HepG2 (cell line): ENCODE measurements around the gene TTYH1. TPM values are rescaled to one million over a fixed set of nuclear protein-coding genes. Genes with fewer than 3 reads are reported as not detected.

Source experiments
- FOXK2 ChIP-seq: fragments of 450-650 bp; IDR thresholded peaks from 2 replicates; pipeline ENCODE4 v1.6.1; 2016
- HNRNPL ChIP-seq: fragments of 200-400 bp; formaldehyde crosslinking; IDR thresholded peaks from 2 replicates; pipeline ENCODE4 v1.6.1; 2017; ENCODE audit warnings: mild to moderate bottlenecking, low read depth, low read length
- JUNB ChIP-seq: sonication (generic); formaldehyde crosslinking; IDR thresholded peaks from 2 replicates; pipeline ENCODE4 v1.8.0; 2022; ENCODE audit warnings: missing genetic modification reagents, mild to moderate bottlenecking, borderline replicate concordance
- MED1 ChIP-seq: sonication (generic); formaldehyde crosslinking; IDR thresholded peaks from 2 replicates; pipeline ENCODE4 v1.4.0; 2020; ENCODE audit warnings: missing genetic modification reagents
- MYC ChIP-seq: sonication (generic); formaldehyde crosslinking; IDR thresholded peaks from 2 replicates; pipeline ENCODE4 v1.9.0; 2021; ENCODE audit warnings: missing genetic modification reagents, borderline replicate concordance
- POLR2G ChIP-seq: fragments of 200-400 bp; formaldehyde crosslinking; IDR thresholded peaks from 2 replicates; pipeline ENCODE4 v1.6.1; 2018; ENCODE audit warnings: mild to moderate bottlenecking, low read depth, low read length, moderate library complexity
- SALL1 ChIP-seq: sonication (generic); formaldehyde crosslinking; IDR thresholded peaks from 2 replicates; pipeline ENCODE4 v1.8.0; 2022; ENCODE audit warnings: mild to moderate bottlenecking, missing genetic modification reagents
- TAF1 ChIP-seq: sonication (generic); formaldehyde crosslinking; IDR thresholded peaks from 2 replicates; pipeline ENCODE4 v1.4.0; 2020; ENCODE audit warnings: missing genetic modification reagents
- TFAP4 ChIP-seq: sonication (generic); IDR thresholded peaks from 2 replicates; pipeline ENCODE4 v1.6.1; 2016; ENCODE audit warnings: low read depth, borderline replicate concordance
- TOPORS ChIP-seq: sonication (generic); formaldehyde crosslinking; IDR thresholded peaks from 2 replicates; pipeline ENCODE4 v1.8.0; 2023; ENCODE audit warnings: mild to moderate bottlenecking, missing genetic modification reagents
- ZBTB7B ChIP-seq: sonication (generic); formaldehyde crosslinking; IDR thresholded peaks from 2 replicates; pipeline ENCODE4 v1.4.0; 2020; ENCODE audit warnings: missing genetic modification reagents
- ZNF331 ChIP-seq: sonication (generic); formaldehyde crosslinking; IDR thresholded peaks from 2 replicates; pipeline ENCODE4 v1.4.0; 2020; ENCODE audit warnings: missing genetic modification reagents
- ZNF552 ChIP-seq: sonication (generic); formaldehyde crosslinking; IDR thresholded peaks from 2 replicates; pipeline ENCODE4 v1.9.0; 2022; ENCODE audit warnings: missing genetic modification reagents, mild to moderate bottlenecking, borderline replicate concordance
- ZNF556 ChIP-seq: sonication (generic); formaldehyde crosslinking; IDR thresholded peaks from 2 replicates; pipeline ENCODE4 v1.4.0; 2020; ENCODE audit warnings: mild to moderate bottlenecking, missing genetic modification reagents, borderline replicate concordance
- ZNF646 ChIP-seq: sonication (generic); formaldehyde crosslinking; IDR thresholded peaks from 2 replicates; pipeline ENCODE4 v1.9.0; 2021; ENCODE audit warnings: mild to moderate bottlenecking, missing genetic modification reagents
- ZNF687 ChIP-seq: sonication (generic); formaldehyde crosslinking; IDR thresholded peaks from 2 replicates; pipeline ENCODE4 v1.5.1; 2020; ENCODE audit warnings: mild to moderate bottlenecking, missing genetic modification reagents, moderate library complexity
- polyA plus RNA-seq, 8 experiments: library from polyadenylated mRNA; depleted of rRNA in 3 of 8; stranded (reverse) in 7 of 8; unstranded in 1 of 8; fragments of >200 nt; fragmentation: Illumina TruSeq in 4 of 8; extraction: Trizol in 4 of 8; gene quantifications; 2 replicates each; pipeline versions ENCODE4 v1.2.1 to v1.2.3, GENCODE V29; 2011 to 2016; ENCODE audit warnings: low read depth in 4 of 8, missing spikeins in 1 of 8, mixed read lengths in 1 of 8; ENCODE audit not compliant: insufficient read depth in 1 of 8
- total RNA-seq, 5 experiments: library from RNA; depleted of rRNA; stranded (reverse); fragments of >200 nt; fragmentation: Illumina TruSeq; extraction: Trizol; gene quantifications; 2 replicates each; pipeline ENCODE4 v1.2.3, GENCODE V29; 2016; ENCODE audit warnings: low read depth in 1 of 5
- TF ChIP-seq, protein P1 (sequence below): IDR thresholded peaks from 2 replicates; pipeline ENCODE4 v1.6.1; 2012; ENCODE audit warnings: inconsistent platforms

TTYH1 gene
- total and polyA plus RNA-seq, 2 of the 13 experiments (the other 11 are each of a cell fraction or from before 2014, with no cell fraction given): 6.9 to 19.9 TPM

DNA sequence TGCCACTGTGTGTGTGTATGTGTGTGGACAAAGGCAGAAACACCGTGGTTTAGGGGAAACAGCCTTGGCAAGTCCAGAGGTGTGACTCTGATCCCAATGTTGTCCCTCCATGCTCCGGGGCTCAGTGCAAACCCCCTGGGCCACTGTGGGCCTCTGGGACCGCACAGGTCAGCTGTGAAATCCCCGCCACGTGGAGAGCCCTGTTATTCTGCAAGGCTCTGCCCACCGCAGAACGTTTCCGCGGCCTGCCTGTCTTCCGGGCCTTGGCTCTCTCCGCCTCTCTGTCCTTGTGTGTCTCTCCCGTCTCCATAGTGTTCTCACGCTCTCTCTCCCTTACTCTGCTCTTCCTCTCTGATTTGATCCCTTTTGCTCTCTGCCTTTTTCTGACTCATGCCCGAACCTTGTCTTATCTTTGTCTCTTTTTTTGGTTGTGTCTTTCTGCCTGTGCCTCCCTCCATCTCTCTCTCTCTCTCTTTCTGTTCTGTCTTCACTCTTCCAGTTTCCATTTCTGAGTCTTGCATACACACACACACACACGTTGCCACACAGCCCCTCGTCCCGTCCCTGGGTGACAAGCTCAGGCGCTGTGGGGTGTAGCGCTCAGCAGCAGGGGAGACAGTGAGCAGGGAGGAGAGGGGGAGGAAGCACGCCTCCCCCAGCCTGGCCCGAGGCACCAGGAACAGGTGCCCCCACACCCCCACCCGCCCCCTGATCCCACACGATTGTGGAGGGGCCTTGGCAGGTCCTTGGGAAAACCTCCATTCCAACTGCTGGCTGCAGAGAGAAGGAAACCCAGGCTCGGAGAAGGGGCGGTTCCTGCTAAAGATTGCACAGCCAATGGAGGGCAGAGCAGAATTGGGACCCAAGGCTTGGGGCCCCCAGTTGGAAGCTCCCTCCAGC is 3.0 kb downstream of the TTYH1 start (continued):
- peak; percentile 32; the same call in 1 of the 2 replicates for TF ChIP-seq TFAP4
- TF ChIP-seq JUNB: peak; percentile 60
- TF ChIP-seq SALL1 (CRISPR knock-in tag): peak; percentile 35; the same call in 1 of the 2 replicates
- TF ChIP-seq FOXK2: peak; percentile 42; the same call in 1 of the 2 replicates
- TF ChIP-seq, protein P1, sequence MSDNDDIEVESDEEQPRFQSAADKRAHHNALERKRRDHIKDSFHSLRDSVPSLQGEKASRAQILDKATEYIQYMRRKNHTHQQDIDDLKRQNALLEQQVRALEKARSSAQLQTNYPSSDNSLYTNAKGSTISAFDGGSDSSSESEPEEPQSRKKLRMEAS: peak; percentile 86
- TF ChIP-seq ZNF646 (CRISPR knock-in tag): peak; percentile 83
- no peak for TF ChIP-seq TOPORS
- TF ChIP-seq ZNF556 (CRISPR knock-in tag): no peak
- TF ChIP-seq MED1 (CRISPR knock-in tag): 0 out of 2 replicates have a peak, but pooled peaks have one; percentile 17
- TF ChIP-seq ZBTB7B (CRISPR knock-in tag): 0 out of 2 replicates have a peak, but pooled peaks have one; percentile 34
- peak; percentile 91 for TF ChIP-seq ZNF687 (CRISPR knock-in tag)
- peak; percentile 7; the same call in 1 of the 2 replicates for TF ChIP-seq ZNF331
- peak; percentile 34; the same call in 1 of the 2 replicates for TF ChIP-seq TAF1 (CRISPR knock-in tag)
- TF ChIP-seq HNRNPL: 0 out of 2 replicates have a peak, but pooled peaks have one; percentile 2
- 0 out of 2 replicates have a peak, but pooled peaks have one; percentile 44 for TF ChIP-seq ZNF552 (CRISPR knock-in tag)
- TF ChIP-seq POLR2G: peak; percentile 67
- TF ChIP-seq MYC (CRISPR knock-in tag): peak; percentile 62; the same call in 1 of the 2 replicates
- TF ChIP-seq, all 625 proteins: peak for 46
